HS-5 (cell line): Measurements from ENCODE around the gene FAM210A.
"Not testable (repeated sequence)": the region's sequence is repeated elsewhere in the genome, so short reads cannot be mapped to it uniquely, and the experiment has no call there.

Experiments
- DNase-seq: peaks from one replicate; pipeline ENCODE4 v3.0.0-alpha.2; 2012; ENCODE audit warnings: low read depth

FAM210A gene, protein sequence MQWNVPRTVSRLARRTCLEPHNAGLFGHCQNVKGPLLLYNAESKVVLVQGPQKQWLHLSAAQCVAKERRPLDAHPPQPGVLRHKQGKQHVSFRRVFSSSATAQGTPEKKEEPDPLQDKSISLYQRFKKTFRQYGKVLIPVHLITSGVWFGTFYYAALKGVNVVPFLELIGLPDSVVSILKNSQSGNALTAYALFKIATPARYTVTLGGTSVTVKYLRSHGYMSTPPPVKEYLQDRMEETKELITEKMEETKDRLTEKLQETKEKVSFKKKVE

DNA sequence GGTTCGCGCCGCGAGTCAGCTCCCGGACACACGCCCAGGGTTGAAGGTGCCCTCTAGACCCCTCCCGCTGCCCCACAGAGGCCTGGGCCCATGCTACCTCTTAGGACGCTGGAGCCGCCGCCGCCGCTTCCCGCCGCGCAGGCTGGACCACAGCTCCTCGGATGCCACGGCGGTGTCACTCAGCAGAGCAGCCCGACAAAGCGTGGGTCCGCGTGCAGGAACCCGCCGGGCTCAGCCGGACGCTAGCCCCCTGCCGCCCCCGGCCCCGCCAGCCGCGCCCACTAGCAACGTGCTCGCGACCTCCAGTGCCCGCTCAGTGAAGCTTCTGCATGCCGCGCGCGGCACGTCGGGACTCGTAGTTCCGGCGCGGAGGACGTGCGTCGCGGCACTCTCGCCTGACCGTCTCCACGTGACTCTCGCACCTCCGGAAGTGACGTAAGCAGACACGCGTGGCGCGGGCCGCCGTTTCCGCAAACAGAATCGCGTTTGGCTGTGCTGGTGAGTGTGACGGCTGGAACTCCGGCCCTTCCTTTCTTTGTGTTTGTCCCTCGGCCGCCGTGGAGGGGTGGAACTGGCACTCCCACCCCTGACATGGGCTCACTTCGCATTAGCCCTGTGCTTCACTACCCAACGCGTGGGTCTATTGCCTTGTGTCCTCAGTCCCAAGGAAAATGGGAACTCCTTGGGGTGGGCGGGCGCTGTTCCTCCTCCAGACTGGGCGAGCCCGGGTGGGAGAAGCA is at the start of gene FAM210A, which contains the start of gene RNMT:
TSS of gene FAM210A (minus strand) at position 327 of the 740 bp plus-strand sequence. CDS start 44,481 bp downstream, outside the sequence.
TSS of gene RNMT (plus strand) at position 442 of the 740 bp plus-strand sequence. CDS start 4,845 bp downstream, outside the sequence.
- peak; percentile 71 for DNase-seq

DNA sequence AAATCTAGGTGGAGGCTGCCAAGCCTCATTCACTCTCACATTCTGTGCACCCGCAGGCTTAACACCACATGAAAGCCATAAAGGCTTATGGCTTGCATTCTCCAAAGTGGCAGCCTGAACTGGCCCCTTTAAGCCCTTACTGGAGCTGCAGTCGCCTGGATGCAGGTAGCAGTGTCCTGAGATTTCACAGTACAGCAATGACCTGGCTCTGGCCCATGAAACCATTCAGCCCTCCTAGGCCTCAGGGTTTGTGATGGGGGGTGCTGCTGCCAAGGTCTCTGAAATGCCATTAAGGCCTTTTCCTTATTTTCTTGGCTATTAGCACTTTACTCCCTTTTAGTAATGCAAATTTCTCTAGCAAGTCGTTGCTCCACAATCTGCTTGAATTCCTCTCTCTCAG is 48.7 kb upstream of the FAM210A start:
- DNase-seq, result no peak

DNA sequence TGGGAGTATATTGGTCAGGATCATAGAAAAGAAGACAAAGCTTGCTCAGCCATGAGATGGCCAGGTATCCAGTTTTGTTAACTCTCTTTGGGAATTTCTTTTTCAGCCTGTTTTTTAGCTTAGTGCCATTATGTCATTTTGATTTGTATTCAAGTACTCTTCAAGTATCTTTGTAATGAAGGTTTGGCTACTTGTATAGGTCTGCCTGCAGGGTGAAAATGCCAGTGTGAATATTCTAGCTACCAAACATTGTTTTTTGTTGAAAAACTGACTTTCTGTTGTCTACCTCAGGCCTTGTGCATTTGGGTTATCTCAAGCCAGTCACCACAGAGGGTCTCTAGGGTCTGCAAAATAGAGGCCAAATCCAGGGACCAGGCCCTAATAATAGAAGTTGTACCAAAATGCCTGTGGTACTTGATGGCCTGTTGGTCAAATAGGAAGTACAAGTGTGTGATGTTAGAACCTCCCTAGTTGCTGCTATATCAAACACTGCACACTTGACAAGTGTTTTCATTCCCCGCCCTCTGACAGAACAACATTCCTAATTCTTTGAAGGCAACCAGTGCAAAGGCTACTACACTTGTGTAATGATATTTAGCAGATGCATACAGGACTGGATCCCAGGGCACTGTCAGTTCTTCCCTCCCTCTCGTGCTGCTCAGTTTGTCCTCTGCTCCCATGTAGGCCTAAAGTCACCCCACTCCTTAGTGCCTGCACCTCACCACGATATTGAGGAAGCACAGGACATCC is 36.5 kb upstream of the FAM210A start:
- no peak for DNase-seq

DNA sequence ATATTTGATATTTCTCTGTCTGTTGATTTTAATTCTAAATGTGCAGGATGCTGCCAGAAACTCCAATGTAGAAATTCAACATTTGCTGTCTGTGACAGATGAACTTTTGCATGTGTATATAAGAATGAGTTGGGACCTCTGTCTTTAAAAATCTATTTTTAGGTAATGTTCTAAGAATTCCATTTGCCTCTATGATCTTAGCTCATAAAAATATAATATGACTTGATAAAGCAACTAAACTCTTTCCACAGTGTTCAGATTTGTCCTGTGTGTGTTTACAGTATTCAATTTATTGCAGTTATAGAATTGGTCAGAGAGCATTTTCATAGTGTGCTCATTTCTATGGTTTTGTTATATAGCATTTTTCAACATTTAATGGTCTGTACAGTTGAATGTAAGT is 33.7 kb upstream of the FAM210A start:
- no peak for DNase-seq

DNA sequence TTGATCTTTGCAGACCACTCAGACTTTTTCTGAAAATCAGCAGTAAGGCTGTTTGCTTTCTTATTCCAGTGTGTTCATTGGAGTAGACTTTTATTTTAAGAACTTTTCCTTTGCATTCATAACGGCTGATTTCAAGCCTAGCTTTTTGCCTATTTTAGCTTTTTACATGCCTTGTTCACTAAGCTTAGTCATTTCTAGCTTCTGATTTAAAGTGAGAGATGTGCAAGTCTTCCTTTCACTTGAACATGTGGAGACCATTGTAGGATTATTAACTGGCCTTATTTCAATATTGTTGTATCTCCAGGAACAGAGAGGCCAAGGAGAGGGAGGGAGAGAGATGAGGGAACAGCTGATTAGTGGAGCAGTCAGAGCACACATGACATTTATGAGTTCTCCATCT is 32.3 kb upstream of the FAM210A start:
- DNase-seq, result no peak

DNA sequence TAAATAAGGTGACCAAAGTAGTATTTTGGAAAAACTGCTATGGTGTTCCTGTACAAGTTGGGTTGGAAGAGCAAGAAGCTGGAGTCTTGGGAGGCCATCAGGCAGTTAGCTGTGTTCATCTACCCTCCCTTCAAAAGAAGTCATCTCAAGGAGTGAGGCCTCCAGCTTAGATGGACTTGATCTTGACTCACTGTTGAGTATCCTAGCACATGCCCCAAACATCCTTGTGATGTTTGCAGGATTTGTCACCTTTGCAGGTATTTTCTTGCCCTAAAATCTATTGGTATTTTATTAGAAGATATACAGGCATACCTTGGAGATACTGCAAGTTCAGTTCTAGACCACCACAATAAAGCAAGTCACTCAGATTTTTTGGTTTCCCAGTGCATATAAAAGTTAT is 30.3 kb upstream of the FAM210A start:
- DNase-seq, result no peak

DNA sequence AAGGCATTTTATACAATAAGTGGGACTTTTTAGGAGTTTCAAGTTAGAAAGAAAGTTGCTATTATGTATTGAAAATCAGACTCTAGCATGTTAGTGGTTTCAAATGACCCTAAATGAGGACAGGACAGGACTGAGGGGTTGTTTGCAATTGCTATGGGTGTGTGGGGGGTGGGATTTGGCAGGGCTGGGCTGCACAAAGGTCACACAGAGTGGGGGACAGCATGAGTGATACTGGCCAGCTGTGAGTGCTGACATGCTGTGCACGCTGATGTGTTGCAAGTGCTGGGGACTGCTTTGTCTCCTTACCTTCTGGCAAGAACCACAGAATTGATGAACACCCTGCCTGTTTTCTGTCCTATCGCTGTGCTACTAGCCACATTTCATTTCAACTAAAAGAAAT is 29.9 kb upstream of the FAM210A start:
- DNase-seq, result no peak

DNA sequence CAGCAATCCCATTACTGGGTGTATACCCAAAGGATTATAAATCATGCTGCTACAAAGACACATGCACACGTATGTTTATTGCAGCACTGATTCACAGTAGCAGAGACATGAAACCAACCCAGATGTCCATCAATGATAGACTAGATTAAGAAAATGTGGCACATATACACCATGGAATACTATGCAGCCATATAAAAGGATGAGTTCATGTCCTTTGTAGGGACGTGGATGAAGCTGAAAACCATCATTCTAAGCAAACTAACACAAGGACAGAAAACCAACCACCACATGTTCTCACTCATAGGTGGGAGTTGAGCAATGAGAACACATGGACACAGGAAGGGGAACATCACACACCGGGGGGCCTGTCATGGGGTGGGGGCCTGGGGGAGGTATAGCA is 25.2 kb upstream of the FAM210A start:
- not testable (repeated sequence) for DNase-seq

DNA sequence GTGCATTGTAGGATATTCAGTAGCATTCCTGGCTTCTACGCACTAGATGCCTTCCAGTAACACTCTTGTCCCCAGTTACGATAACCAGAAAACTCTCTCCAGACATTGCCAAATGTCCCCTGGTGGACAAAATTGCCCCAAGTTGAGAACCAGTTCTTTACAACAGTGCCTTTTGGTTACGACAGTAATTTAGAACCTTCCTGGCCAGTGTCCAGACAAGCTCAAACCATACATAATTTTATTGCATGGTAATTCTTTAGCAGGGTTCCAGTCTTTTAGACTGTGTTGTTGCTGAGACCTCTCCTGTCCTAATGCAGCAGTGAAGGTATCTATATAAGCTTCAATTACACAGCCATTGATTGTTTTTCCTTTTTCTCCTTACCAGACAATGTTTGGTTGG is 20.3 kb upstream of the FAM210A start:
- DNase-seq, result no peak

DNA sequence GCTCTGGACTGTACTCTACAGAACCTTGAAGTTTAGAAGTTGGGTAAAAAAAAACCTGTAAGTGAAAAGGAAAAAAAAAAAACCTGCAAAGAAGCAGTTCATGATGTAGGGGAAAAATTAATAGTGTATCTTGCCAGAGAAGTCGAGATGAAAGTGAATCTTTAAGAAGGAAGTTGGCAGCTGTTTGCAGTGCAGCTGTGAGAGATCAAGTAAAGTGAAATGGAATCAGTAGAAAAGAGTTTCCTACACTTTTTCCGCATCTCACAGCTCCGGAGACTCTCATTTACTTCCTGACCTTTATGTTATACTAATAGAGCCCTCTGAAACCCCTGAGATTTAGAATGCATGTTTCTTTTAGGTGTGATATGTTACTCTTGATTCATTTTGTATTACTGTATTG is 19.3 kb upstream of the FAM210A start:
- no peak for DNase-seq

DNA sequence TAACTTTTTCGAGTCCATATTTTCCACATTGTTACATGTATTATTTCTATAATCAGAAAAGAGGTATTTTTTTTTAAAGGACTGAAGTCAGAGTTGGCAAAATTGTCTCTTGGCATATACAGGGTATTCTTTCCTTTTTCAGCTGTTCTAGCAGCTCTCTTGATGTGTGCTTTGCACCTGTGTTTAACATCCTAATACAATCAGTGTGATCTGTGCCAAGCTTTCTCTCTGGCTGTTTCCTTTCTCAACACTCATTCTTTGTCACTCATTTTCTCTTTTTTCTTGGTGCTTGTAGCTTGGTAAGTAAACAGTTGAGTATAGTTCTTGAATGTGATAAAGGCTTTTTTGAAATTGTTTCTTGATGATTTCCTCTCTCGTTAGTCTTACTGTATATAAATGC is 9.3 kb upstream of the FAM210A start:
- no peak for DNase-seq

DNA sequence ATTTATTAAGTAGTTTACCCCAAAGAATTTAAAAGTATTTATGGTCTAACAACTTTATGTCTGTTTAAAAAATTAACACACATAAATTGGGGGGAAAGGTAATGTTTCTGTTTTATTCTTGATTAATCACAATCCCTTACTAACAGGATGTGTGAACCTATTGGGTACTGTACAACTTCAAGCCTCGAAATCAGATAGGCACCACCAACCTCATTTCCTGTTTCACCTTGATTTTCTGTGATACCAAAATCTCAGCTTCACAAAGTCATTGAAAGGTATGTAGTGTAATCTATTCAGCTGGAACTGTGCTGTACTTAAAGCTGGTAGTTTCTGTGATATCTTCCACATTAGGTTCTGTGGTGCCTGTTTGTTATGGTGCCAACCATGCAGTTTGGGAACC is 4.1 kb upstream of the FAM210A start:
- no peak for DNase-seq

DNA sequence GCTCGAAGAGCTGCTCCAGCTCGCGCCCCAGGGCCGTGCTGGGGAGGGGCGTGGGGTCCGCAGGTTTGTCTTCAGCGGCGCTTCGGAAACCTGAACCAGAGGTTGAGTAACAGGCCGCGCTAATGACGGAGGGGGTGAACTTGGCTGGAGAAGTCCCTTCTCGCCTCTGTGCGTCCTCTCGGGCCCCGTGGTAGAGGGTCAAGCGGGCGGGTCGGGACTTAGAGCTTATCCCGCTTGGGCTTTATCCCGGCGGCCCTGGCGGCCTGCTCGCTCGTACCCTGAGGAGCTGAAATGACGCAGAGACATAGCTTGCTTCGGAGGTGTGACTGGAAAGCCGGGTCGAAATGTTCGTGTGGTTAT is 594 bp upstream of the FAM210A start:
- peak; percentile 15 for DNase-seq

DNA sequence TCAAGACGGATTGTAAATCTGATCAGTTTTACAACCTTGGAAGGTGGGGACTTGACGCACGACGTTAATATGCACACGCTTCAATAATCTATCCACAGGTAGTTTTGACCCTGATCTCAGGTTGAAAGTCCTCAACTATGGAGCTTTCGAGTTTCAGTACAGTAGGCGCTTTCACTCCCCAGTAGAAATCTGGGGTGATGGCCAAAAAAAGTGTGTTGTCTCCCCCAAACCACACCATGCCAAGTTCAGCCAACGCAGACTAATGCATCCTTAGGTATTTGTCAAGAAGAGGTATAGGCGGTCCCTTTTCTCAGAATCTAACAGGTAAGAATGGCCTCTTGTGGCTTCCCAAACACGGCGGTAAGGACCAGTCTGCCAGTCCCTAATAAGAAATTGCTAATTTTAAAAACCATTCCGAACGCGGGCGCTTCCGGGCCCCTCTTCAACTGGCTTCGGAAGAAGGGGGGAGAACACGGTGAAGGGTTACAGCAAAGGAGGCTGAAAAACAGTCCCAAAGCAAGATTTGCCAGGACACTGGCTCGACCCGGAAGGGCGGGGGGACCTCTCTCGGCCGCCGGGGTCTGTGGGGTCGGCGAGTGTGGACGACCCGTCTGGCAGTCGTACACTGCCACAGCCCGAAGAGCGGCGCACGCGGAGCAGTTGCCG is 659 bp downstream of the FAM210A start:
- no peak for DNase-seq

DNA sequence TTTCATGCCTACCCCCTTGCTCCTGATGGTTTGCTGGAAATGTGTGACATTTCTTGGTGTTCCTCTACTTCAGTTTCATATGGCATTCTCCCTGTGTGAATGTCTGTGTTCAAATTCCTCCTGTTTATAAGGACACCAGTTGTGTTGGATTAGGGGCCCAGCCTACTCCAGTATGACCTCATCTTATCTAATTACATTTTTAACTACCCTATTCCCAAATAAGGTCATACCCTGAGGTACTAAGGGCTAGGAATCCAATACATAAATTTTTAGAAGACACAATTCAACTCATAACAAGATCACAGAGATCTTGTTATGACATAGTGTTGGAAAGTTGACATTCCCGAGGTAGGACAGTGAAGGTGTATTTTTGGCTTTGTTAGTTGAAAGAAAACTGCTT is 5.5 kb downstream of the FAM210A start:
- DNase-seq, result no peak

DNA sequence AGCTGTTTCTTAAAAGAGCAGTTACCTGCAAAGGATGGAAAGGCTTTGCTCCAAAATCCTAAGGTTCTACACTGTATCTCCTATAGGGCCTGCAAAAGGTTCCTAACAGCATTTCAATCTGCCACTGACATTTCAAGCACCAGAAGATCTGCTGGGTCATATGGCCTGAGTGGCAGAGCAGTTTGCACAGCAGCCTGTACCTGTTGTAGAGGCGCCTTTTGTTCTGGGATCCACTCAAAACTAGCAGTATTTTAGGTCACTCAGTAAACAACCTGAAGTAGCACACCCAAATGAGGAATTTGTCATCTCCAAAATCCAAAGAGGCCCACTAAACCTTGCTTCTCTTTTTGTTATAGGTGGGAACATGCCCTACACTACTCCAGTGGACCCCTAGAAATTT is 6.2 kb downstream of the FAM210A start:
- no peak for DNase-seq

DNA sequence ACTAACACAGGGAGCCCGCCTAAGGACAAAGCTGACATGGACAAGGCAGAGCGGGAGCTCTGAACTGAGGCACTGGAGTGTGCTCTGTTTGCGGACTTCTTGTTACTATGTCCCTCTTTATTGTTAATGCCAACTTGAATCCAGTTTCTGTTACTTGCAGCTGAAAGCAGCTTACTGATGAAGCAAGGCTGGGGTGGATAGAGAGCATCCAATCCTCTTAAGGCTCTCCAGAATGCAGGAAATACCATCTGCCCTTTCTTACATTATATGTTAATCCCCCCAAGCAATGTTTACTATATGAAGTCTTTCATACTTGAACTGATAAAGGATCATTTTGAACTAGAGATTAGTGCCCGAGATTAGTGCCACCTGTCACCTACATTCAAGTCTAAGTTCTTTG is 9.4 kb downstream of the FAM210A start:
- no peak for DNase-seq

DNA sequence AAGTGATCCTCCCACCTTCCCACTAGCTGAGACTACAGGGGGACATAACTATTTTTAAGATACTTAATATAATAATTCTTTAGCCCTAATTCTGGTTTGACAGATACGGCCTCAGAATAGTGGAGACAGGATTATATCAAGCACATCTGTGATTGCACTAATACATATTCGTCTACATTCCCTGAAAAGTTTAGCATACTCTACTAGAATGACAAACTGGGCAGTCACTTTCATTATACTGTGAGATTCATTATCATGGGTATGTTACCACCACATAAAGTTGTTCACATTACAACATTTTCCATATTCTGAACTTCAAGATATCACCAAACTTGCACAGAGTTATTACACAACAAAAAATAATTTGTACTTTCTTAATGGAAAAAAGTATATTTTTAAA is 11.0 kb downstream of the FAM210A start:
- no peak for DNase-seq

DNA sequence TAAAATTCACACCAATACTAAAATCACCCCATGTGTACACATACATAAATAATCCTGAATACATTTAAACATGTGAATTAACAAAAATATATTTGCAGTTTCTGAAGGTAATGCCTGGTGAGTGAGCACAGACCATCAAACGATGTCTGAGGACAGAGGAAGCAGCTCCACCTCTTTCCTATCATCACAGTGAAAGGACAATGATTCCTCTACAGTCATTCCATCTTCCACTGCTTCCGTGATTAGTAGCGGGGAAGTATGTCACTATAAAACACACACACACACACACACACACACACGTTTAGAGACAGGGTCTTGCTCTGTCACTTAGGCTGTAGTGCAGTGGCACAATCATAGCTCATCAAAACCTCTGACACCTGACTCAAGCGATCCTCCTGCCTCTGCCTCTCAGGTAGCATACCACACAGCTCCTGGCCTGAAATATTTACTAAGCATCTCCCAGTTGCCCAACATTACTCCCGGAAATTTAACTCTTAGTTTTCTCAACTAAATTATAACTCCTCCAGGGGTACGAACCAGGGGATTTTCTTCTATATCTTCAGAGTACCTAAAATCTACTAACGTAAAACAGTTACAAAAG is 12.8 kb downstream of the FAM210A start:
- no peak for DNase-seq

DNA sequence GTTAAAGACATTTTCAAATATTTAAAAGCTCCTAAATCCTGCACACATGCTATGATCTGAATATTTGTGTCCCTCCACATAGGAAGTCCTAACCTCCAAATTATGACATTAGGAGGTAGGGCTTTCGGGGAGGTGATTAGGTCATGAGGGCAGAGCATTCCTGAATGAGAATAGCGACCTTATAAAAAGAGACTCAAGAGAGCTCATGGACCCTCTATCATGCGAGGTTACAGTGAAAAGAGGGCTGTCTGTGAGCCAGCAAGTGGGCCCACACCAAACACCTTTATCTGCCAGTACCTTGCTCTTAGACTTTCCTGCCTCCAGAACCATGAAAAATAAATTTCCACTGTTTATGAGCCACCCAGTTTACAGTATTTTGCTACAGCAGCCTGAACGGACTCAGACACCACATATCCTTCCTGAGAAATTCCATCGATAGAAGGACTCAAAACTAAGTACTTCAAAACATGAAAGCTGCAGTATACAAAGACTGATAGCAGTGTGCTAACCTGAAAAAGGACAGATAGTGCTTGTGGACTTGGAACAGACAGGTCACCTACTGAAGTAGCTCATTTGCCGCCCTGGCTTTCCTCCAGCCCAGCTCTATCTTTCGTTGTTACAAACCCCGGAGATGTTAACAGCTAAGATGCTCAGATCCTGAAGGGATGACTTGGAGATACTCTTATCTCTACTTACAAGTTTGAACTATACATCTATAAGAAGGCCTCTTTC is 13.8 kb downstream of the FAM210A start:
- no peak for DNase-seq

DNA sequence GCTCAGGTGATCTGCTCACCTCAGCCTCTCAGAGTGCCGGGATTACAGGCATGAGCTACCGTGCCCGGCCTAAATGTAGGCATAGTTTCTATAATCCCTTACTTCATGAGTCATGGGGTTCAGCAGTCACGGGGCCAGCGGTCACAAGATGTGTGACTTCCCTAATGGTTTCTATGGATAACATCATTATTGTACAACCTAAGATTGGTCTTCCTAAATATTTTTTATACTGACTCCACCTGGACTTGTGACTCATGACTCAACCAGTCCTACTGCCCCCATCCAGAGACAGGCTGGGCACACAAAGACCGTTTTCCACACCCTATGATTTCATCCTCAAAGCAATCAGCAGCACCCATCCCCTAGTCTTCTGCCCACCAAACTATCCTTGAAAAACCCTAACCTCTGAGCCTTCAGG is 15.9 kb downstream of the FAM210A start:
- DNase-seq, result peak; percentile 65
